Stimulated activated CD8-positive, alpha-beta memory T cell treated with anti-CD3 and anti-CD28 coated beads, Interleukin-4, amount 100 ng/mL, for 24 hours (primary cell): Measurements from ENCODE around the gene HJV.
"Not testable (repeated sequence)": the region's sequence is repeated elsewhere in the genome, so short reads cannot be mapped to it uniquely, and the experiment has no call there.

Experiments used
- DNase-seq: peaks from one replicate; pipeline ENCODE4 v3.0.0-alpha.2; 2020; ENCODE audit warnings: low read depth

Gene HJV

GRCh38 chr1:146021622-146022402, at the start of gene HJV:
Gene HJV, minus strand, starts transcription at chr1:146021735. Its CDS starts 1,504 bp downstream, at chr1:146020231.
- DNase-seq, result no peak

- DNase-seq, result not testable (repeated sequence)
These were observed 37.6 kb upstream of the HJV start for GRCh38 chr1:146059148-146059547.

- DNase-seq, result peak; percentile 54
These were observed 30.5 kb upstream of the HJV start for GRCh38 chr1:146051852-146052676.

- no peak for DNase-seq
These were observed 29.9 kb upstream of the HJV start for GRCh38 chr1:146051452-146051851.

- not testable (repeated sequence) for DNase-seq
These were observed 29.1 kb upstream of the HJV start for GRCh38 chr1:146050652-146050963.

GRCh38 chr1:146049866-146050651, 28.5 kb upstream of the HJV start:
- DNase-seq, result not testable (repeated sequence)

- DNase-seq, result peak; percentile 24
These were observed 27.9 kb upstream of the HJV start for GRCh38 chr1:146049436-146049835.

- DNase-seq, result not testable (repeated sequence)
These were observed 27.1 kb upstream of the HJV start for GRCh38 chr1:146048514-146049115.

GRCh38 chr1:146046664-146047063, 25.1 kb upstream of the HJV start:
- DNase-seq, result no peak

- DNase-seq, result no peak
These were observed 18.3 kb upstream of the HJV start for GRCh38 chr1:146039844-146040194.

- peak; percentile 68 for DNase-seq
These were observed 15.6 kb upstream of the HJV start for GRCh38 chr1:146036965-146037646.

GRCh38 chr1:146036241-146036964, 14.9 kb upstream of the HJV start:
- DNase-seq, result no peak

- no peak for DNase-seq
These were observed 13.5 kb upstream of the HJV start for GRCh38 chr1:146035048-146035423.

- DNase-seq, result no peak
These were observed 11.2 kb upstream of the HJV start for GRCh38 chr1:146032631-146033219.

GRCh38 chr1:146031476-146031875, 9.9 kb upstream of the HJV start:
- DNase-seq, result no peak

GRCh38 chr1:146029117-146029516, 7.6 kb upstream of the HJV start:
- no peak for DNase-seq

- not testable (repeated sequence) for DNase-seq
These were observed 5.1 kb upstream of the HJV start for GRCh38 chr1:146026650-146027049.

- not testable (repeated sequence) for DNase-seq
These were observed 4.4 kb upstream of the HJV start for GRCh38 chr1:146025787-146026495.

- DNase-seq, result no peak
These were observed 1.0 kb upstream of the HJV start for GRCh38 chr1:146022403-146023127.
